LNCAP (cell line): ENCODE measurements around the gene CAV1.

Experiments
- TF ChIP-seq, protein P1 (sequence below): fragments of 450-650 bp; IDR thresholded peaks from 2 replicates; pipeline ENCODE4 v1.5.1; 2017; ENCODE audit warnings: mild to moderate bottlenecking

CAV1 gene

DNA sequence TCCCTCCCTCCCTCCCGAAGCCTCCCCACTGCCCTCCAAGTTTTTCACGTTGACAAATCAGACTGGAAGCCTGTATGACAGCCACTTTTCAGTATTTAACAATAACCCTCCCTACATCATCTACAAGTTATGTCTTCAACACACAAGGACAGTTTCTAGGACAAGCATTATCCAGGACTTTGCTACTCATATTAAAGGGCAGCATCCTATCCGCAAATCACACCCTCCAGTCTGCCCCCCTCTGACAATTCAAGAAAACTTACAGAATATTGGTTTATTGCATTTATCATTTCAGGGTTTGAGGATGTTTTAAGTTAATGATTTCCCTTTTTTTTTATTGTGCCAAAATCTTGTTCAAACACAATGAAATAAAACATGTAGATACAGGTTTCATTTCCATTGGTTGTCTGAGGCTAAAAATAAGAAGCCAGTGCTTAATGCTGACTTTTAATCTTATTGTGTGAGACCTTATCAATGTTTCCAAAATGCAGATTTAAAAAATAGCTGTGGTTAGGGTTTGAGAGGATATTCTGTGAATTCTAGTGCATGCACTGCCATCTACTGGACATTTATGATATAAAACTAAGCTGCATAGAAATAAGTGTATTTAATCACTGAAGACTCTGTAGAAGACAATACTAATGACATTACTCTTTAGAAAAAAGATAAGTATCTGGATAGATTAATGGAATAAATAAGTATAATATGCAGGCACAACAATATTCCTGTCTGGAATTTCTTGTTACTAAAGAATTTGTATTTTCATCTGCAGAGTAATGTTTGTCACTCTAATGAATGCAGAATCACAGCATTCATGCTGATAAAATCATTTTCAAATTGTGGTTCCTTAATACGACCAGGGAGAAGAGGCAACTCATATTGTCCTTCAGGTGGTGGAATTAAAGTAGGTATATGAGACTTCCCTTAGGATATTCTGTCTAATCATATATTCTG lies 64.1 kb downstream of the CAV1 start:
- TF ChIP-seq, protein P1, sequence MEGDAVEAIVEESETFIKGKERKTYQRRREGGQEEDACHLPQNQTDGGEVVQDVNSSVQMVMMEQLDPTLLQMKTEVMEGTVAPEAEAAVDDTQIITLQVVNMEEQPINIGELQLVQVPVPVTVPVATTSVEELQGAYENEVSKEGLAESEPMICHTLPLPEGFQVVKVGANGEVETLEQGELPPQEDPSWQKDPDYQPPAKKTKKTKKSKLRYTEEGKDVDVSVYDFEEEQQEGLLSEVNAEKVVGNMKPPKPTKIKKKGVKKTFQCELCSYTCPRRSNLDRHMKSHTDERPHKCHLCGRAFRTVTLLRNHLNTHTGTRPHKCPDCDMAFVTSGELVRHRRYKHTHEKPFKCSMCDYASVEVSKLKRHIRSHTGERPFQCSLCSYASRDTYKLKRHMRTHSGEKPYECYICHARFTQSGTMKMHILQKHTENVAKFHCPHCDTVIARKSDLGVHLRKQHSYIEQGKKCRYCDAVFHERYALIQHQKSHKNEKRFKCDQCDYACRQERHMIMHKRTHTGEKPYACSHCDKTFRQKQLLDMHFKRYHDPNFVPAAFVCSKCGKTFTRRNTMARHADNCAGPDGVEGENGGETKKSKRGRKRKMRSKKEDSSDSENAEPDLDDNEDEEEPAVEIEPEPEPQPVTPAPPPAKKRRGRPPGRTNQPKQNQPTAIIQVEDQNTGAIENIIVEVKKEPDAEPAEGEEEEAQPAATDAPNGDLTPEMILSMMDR, result peak; percentile 75

GRCh38 chr7:116591202-116592040 lies 66.6 kb downstream of the CAV1 start:
- TF ChIP-seq, protein P1, result peak; percentile 67

DNA sequence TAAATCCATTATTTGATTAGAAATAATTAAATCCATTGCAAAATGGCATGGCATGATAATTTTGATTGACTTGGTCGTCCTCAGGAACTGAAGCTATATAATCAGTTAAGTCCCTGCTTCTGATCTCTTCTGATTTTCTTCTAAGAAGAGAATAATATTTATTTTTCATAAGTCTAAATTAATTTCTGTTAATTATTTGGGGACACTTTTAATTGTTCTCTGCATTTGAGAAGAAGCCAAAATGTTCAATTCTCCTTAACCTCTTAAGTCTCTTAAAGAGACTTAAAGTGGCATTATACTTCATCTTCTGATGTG lies 67.2 kb downstream of the CAV1 start:
- TF ChIP-seq, protein P1, result no peak

DNA sequence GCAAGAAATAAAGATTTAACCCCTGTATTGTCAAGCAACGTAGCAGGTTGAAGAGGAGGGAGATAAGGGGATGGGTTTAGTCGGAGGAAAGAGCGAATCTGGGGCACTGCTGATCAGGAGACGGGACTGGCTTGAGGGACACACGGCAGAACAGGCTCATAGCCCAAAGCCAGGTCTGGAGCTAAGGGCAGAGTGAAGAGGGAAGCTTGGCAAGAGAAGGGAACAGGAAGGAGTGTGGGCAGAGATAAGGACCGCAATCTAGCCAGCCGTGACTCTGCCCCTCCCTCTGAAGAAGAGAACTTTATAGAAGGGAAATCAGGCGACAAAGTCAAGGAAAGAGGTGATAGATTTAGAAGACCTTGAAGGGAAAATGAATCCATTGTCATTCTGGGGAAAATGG lies 67.6 kb downstream of the CAV1 start:
- TF ChIP-seq, protein P1, result no peak

DNA sequence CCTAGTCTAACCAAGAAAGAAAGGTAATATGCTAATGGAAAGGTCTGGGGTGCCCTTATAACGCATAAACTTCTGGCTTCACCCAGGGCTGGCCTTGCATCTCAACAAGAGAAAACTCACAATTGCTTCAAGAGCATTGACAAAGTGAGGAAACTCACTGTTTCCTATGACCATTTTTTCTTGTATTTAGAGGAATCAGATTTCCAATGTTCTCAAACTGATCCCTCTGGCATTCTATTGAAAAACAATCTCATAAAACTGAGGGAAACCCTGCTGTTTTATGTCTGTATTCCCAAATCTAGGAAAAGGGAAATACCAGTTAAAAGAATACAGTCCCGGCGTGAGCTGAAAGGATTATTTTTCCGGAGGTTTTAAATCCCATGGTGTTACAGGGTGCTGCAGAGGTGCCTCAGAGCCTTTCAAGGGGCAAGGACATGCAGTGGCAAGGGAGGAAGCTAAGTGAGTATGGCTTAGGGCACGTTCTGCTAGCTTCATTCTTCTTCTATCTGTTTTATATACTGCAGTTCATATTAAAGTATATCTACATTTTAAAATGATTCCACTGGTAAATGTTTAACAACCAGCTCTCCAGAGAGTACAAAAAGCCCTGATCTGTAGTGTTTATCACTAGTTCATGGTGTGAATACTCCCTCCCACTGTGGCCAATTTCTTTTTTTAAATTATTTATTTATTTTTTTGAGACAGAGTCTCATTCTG lies 68.7 kb downstream of the CAV1 start:
- TF ChIP-seq, protein P1, result no peak

DNA sequence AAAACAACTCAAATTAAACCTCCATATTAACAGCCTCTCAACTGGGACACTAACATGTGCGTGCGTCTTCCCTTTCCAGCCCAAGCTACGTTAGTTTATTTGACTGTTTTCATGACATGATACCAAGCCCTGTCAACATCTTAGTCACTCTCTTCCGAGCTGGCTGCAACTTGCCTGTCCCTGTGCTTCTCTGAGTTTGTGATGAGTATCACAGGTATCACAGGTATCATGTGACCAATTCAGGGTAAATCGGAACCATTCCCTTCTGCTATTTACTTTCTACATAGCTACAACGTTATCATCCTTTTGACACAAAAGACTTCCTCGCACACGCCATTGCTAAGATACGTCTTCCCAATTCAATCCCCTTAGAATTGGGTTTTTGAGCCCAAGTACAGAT lies 70.2 kb downstream of the CAV1 start:
- TF ChIP-seq, protein P1, result no peak

DNA sequence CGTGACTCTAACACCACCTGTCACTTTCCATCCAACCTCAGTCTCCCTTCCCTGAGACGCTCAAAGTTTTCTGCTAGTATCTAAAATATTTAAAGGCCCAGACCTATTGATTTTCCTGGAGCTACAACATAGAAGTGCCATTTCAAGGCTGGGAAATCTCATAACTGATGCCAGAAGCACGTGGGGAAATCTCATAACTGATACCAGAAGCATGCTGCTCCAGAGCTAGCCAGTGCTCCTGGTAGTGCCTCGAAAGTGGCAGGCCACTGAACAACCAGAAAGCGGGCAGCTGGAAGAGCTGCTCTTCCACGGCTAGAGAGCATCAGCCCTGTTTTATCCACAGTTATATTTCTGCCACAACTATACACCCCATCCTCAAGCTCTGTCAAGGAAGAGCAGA lies 72.5 kb downstream of the CAV1 start:
- TF ChIP-seq, protein P1, result no peak
